IPS-NIHi7 (cell line): Measurements from ENCODE around the gene CCNL2.
"Not testable (repeated sequence)": the region's sequence is repeated elsewhere in the genome, so short reads cannot be mapped to it uniquely, and the experiment has no call there.

Experiments
- DNase-seq: peaks from one replicate; pipeline ENCODE4 v3.0.0; 2012; ENCODE audit warnings: mixed read lengths; ENCODE audit errors: extremely low spot score

Gene CCNL2

GRCh38 chr1:1419813-1420653 lies 20.9 kb upstream of the CCNL2 start:
- peak; percentile 36 for DNase-seq

DNA sequence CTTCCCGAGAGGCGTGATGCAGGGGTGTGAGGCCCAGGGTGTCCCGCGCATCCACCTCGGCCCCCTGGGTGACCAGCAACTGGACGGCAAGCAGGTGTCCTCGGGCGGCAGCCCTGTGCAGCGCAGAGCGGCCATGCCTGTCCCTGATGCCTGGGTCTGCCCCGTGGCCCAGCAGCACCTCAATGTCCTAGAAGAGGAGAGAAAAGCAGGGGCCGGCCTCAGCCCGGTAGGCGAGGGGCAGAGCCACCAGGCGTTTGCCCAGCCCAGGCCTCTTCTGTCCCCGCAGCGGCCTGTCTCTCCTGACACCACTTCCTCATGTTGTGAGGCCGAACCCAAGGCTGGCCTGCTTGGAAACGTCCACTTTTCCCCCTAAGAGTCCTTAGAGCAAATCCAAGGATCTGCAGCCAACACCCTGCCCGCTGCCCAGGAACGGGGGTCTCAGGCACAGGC lies 20.3 kb upstream of the CCNL2 start:
- DNase-seq: peak; percentile 5

- peak; percentile 8 for DNase-seq
These were observed 19.6 kb upstream of the CCNL2 start for GRCh38 chr1:1418464-1419362.

- not testable (repeated sequence) for DNase-seq
These were observed 18.8 kb upstream of the CCNL2 start for GRCh38 chr1:1417825-1418463.

DNA sequence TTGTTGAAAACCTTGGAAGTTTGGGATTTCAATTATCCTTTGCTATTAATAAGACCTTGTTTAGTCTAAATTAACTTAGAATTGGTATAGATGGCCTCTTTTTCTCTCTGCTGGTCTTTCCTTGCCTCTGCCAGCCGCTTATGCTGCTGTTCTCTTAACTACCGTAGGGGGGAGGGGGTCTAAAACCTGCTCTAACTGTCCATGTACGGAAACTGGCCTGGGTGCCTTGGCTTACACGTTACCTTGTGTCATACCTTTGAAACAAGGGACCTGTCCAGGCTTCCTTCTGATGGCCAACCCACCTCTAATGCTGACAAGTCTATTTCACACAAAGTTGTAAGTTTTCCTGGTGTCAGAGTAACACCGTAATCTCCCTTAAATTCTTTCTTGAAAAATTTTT lies 18.3 kb upstream of the CCNL2 start:
- DNase-seq: not testable (repeated sequence)

- DNase-seq: no peak
These were observed 16.6 kb upstream of the CCNL2 start for GRCh38 chr1:1415751-1416150.

DNA sequence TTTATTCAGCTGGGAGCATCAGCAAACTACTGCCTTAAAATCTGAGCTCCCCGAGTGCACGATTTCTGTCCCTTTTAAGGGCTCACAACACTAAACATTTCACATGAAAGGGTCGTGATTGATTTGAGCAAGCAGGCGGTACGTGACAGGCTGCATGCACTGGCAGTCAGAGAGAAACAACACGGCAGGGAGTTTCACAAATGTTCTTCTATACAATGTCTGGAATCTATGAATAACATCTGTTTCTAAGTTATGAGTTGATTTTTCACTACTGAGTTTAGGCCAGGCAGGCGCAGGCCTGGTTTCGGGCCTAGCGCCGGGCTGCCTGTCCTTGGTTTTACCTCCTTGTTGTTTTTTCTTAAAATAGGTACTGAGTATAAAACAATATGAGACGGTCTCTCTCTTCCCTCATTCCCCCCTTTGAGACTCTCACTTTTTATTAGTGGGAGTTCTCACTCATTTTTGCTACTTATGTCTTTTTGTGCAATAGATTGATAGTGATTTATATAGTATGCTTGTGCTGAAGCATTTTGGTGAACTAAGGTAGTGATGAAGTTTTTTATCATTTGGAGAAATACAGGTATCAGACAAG lies 13.3 kb upstream of the CCNL2 start:
- not testable (repeated sequence) for DNase-seq

DNA sequence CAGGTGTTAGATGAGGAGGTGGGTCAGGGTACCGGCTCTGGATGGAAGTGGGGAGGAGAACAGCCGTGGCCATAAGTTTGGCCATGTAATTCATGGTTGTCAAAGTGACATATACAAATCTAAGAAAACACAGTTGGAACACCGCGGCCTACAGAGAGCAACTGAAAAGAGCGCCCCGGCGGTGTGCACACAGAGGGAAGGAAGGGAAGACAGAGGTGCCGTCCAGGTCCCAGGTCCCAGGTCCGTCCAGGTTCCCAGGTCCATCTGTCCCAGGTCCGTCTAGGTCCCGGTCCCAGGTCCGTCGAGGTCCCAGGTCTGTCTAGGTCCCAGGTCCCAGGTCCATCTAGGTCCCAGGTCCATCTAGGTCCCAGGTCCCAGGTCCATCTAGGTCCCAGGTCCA lies 12.5 kb upstream of the CCNL2 start:
- no peak for DNase-seq

DNA sequence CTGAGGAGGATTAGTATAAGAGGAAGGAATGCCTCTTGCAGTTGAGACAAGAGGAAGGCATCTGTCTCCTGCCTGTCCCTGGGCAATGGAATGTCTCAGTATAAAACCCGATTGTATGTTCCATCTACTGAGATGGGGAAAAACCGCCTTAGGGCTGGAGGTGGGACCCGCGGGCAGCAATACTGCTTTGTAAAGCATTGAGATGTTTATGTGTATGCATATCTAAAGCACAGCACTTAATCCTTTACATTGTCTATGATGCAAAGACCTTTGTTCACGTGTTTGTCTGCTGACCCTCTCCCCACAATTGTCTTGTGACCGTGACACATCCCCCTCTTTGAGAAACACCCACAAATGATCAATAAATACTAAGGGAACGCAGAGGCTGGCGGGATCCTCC lies 11.1 kb upstream of the CCNL2 start:
- DNase-seq: not testable (repeated sequence)

GRCh38 chr1:1407636-1408318 lies 8.6 kb upstream of the CCNL2 start:
- no peak for DNase-seq

GRCh38 chr1:1406821-1407635 lies 7.9 kb upstream of the CCNL2 start, which contains the start of gene MRPL20:
TSS of gene MRPL20 (minus strand) at chr1:1407293. CDS start at chr1:1407217, 76 bp downstream.
- DNase-seq: peak; percentile 89

DNA sequence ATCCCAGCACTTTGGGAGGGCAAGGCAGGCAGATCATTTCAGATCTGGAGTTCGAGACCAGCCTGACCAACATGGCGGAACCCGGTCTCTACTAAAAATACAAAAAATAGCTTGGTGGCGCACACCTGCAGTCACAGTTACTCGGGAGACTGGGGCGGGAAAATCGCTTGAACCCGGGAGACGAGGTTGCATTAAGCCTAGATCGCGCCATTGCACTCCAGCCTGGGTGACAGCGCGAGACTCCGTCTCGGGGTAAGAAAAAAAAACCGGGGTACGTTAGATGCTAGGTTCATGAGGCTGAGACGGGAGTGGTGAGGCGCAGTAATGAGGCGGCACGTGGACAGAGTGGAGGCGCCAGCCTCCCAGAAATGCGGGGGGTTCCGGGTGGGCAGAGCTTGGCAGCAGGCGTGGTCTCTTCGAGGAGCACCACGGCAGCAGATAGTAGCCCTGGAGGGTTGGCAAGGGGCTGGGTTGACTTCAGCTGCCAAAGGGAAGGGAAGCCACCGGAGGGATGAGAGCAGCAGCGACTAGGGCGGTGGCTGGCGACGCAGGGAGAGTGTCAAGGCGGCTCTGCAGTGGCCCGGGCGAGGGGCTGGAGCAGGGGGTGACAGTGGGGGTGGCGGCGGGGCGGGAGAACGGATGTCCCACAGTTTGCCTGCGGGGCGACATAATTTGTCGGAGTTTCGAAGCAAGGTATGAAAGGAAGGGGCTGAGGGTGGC lies 7.1 kb upstream of the CCNL2 start:
- no peak for DNase-seq

GRCh38 chr1:1403653-1404052 lies 4.5 kb upstream of the CCNL2 start:
- DNase-seq: no peak

GRCh38 chr1:1402901-1403392 lies 3.8 kb upstream of the CCNL2 start:
- not testable (repeated sequence) for DNase-seq

DNA sequence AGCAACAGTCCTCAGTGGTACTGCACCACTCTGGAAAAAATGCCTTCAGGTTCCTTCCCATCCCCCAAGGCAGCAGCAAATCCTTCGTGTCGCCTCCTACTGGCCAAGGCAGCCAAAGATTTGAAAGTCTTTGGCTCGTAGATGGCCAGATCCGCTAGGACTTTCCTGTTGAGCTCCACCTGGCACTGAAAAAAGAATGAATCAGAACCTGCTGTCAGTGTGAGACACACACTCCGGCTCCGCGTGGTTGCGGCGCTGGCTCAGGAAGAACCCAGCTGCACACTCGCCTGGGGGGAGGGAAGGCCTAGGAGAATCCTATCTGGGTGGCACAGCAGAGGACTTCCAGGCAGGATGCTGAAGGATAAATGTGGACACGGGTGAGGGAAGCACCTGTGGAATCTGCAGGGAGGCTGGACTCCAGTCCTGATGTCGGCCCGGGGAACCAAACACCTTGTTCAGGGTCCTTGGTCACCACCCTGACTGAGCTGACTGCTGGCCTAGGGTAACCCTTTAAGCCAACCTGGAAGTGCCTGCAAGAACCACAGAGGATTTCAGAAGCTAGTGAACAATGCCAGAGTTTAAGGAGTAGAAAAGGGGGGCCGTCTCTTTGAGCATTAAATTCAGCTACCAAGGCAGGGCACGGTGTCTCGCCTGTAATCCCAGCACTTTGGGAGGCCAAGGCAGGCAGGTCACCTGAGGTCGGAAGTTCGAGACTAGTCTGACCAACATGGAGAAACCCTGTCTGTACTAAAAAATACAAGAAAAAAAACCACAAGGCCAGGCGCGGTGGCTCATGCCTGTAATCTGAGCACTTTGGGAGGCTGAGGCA lies 3.2 kb upstream of the CCNL2 start:
- peak; percentile 64 for DNase-seq

DNA sequence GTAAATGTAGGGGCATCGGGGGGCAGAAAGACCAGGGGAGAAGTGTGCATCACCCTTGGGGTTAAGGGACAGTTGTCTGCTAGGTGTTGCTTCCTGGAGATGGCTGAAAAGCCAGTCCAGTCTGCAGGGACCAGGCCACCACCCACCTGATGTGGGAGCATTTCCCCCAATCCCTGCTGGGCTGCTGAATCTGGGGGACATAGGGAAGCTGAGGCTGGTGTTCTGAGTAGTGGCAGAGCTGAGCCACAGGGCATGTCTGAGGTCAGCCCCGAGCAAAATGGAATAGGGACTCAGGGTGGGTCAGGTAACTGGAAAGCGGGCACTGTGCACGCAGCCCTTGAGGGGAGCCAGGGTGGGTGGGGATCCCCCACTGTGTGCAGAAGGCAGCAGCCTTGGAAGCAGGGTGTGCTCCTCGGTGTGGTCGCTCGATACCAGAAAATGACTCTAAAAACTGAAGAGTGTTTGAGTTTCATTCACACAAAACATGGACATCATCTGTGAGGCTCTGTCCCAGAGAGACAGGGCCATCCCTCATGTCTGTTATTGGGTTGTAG lies 2.4 kb upstream of the CCNL2 start:
- no peak for DNase-seq

DNA sequence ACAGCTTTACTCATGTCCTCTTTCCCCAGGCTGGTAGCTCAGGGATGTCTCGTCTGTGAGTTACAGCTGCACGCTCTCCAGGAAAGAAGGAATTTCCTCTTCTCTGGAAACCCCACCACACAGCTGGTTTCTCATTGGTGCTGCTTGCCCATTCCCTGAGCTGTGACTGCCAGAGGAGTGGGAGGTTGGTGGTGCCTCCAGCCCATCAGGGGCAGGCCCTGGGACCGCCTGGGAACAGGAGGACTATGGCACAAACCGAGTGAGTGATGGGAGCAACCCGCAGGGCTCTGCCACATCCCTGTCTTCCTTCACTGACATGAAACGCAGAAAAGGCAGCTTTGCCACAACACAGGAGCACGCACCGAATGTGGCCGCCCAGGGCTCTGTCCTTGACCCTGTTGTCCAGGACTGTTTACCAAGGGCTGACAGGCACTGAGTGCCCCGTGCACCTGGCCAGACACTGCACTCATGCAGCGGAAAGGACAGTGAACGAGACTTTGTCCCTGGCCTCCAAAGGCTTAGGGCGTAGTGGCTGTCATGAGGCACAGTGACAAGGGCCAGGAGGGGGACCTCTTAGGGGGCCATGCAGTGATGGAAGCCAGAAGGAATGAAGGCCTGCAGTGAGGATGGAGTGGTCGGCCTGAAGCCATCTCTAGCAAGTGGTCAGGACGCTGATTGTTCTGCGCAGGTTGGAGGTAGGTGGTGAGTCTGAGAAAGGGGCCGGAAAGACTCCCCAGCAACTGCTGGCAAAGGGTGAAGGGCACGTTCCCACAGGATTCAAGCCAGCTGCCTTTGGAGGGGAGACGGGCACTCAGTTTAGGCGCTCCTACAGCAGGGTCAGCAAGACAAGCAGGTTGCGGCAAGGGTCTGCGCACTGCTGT lies 1.7 kb upstream of the CCNL2 start:
- no peak for DNase-seq
